Epithelial cell of proximal tubule (primary cell): ENCODE measurements around the gene A2ML1. TPM values are rescaled to one million over a fixed set of nuclear protein-coding genes. Genes with fewer than 3 reads are reported as not detected.
"Not testable (repeated sequence)": the region's sequence is repeated elsewhere in the genome, so short reads cannot be mapped to it uniquely, and the experiment has no call there.

Experiments used
- DNase-seq: peaks from one replicate; pipeline ENCODE4 v3.0.0-alpha.2; 2011; ENCODE audit warnings: low read depth
- H3K4me3 ChIP-seq: 2 replicates; pipeline ENCODE4 v1.5.1; 2011; ENCODE audit warnings: low read depth, mild to moderate bottlenecking, low read length
- total RNA-seq: library from RNA; depleted of rRNA; stranded (reverse); fragments of >200 nt; gene quantifications from 2 replicates; pipeline ENCODE4 v1.2.3, GENCODE V29; 2015
- TF ChIP-seq, protein P1 (sequence below): conservative IDR thresholded peaks from 2 replicates; pipeline ENCODE4 v1.5.1; 2012; ENCODE audit warnings: low read depth, mild to moderate bottlenecking, low read length

Gene A2ML1
- total RNA-seq, 1 donor from 2014 or later: not detected

DNA sequence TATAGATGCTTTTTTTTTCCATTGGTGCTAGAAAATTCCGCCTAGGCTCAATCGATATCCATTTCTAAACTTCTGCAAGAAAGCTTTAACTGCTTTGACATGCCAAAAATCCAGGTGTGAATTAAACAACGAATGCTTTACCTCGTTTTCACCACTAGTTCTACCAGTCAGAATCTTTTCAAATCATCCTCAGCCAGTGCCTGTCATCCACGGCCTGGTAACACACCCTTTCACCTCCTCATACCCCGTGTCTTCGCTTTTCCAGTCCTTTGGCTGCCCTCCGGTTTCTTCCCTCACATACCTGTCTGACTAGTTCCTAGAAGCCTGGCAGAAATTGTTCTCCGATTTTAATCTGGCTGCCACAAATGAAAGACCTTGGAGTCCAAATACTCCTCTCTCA, 90.5 kb downstream of the A2ML1 start:
- H3K4me3 ChIP-seq: peak overlapping the region; percentile 82
- no peak for DNase-seq
- TF ChIP-seq, protein P1, sequence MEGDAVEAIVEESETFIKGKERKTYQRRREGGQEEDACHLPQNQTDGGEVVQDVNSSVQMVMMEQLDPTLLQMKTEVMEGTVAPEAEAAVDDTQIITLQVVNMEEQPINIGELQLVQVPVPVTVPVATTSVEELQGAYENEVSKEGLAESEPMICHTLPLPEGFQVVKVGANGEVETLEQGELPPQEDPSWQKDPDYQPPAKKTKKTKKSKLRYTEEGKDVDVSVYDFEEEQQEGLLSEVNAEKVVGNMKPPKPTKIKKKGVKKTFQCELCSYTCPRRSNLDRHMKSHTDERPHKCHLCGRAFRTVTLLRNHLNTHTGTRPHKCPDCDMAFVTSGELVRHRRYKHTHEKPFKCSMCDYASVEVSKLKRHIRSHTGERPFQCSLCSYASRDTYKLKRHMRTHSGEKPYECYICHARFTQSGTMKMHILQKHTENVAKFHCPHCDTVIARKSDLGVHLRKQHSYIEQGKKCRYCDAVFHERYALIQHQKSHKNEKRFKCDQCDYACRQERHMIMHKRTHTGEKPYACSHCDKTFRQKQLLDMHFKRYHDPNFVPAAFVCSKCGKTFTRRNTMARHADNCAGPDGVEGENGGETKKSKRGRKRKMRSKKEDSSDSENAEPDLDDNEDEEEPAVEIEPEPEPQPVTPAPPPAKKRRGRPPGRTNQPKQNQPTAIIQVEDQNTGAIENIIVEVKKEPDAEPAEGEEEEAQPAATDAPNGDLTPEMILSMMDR: peak; percentile 34

DNA sequence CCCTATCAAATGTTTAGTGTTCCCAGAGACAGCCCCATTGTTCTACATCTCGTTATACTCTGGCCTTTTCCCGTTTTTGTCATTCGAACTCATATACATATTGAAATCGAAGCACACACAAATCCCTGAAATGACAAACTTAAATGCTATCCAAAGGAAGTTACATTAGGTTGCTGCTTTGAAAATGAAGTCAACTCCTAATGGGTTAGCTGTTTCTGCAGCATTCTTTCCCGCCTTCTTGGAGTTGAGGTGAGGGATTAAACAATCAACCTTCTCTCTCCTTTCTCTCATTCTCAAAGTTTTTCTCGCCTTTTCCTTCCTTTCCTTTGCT, 91.2 kb downstream of the A2ML1 start:
- DNase-seq: no peak
- H3K4me3 ChIP-seq: peak overlapping the region; percentile 82
- TF ChIP-seq, protein P1: no peak

DNA sequence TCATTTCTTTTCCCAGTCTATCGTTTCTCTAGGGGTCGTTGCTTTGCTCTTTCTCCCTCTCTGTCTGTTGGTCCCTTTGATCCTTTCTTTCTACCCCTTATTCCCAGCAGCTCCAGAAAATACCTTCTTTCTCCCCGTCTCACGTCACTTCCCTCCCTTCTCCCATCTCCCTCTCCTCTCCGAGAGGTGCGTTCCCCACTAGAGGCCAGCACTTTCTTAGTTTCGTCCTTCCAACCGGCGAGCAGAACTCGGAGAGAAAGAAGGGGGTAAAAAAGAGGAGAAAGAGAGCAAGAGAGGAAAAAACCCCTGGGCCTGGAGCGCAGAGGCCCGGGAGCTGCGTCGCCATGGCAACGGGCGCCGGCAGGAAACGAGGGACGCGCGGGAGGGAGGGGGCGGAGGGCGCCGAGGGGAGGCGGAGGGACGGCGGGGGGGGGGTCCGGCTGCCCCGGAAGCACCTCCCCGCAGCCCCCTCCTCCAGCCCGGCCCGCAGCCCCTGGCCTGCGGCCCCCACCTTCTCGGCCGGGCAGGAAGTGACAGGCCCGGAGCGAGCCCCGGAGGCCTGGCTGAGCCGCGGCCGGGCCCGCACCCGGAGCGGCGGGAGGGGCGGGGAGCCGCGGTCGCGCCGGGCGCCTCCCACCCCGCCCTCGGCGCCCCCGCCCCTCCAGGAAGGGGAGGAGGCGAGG, 91.8 kb downstream of the A2ML1 start, which contains the start of gene PHC1:
PHC1 (plus strand) TSS at position 477 of the 683 bp plus-strand sequence. CDS start 3,169 bp downstream, outside the sequence.
- H3K4me3 ChIP-seq: peak within 1 kb of the TSS; percentile 82
- not testable (repeated sequence) for DNase-seq

DNA sequence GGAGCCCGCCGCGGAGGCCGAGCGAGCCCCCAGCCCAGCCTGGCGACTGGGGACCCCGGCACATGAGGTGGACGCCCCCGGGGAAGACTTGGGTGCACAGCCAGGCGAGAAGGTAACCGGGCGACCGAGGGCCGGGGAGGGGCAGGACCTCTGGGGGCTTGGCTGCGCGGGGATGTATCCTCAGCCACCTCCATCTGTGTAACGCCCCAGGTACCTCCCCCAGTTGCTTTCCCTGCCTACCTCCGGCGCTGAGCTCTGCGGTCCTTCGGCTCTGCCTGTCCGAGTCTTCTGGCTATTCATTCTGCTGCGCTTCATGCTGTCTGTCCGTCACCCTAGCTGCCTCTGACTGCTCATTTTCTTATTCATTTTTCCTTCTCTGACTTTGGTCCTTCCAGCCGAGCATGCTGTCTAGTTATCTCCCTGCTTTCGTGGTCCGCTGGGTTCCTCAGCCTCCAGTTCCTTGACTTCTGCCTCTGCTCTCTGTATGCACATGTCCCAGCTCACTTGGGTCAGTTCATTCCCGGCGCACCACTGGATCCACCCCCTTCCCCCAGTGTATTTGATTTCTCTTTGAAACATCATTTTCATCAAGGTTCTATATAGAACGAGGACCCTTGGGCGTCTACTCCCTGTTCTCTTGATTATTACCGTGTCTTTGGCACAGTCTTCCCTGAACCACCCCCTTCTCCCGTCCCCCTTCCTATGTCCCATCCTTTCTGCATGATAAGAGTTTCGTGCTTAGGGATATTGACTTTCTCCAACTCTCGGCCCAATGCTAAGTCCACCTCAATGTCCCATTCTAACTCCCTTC, 92.5 kb downstream of the A2ML1 start:
- no peak for DNase-seq
- TF ChIP-seq, protein P1: no peak
- peak overlapping the region; percentile 82 for H3K4me3 ChIP-seq

More for the DNA sequence above, 91.8 kb downstream of the A2ML1 start, which contains the start of gene PHC1:
- TF ChIP-seq, protein P1: peak; percentile 58

DNA sequence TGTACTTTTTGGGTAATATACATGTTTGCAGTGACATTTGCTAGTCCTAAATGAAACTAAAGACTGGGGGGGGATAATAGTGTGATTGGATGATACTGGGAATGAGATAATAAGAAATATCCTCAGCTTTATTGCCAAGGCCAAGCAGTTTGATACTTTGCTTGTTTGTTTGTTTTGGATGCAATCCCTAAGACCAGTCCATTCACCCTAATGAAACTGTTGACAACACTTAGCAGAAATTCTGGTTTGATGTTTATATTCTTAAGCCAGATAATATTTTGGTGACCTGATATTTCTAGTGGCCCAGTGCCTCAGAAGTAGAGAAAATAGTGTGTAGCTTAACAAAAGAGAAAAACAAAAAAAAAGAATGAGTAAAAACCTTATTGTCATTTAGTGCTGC, 93.7 kb downstream of the A2ML1 start:
- TF ChIP-seq, protein P1: no peak
- no peak for DNase-seq
- no peak overlapping the region for H3K4me3 ChIP-seq

DNA sequence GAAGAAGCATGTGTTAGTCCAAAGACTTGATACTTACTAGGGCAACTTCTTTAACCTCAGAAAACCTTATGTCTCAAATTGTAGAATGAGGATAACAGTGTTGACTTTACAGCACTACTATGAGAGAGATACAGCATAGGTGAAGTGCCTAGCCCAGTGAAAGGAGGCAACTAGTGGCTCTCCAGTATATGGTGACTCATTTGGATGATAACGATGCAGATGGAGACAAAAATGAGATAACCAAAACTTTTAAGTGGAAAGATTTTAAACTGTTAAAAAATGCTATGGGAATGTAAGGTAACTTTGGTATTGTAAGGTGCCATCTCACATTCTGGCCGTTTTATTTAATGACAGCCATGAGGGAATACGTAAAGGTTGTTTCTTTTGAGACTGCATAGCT, 94.6 kb downstream of the A2ML1 start:
- no peak overlapping the region for H3K4me3 ChIP-seq
- TF ChIP-seq, protein P1: no peak
- DNase-seq: no peak
